Urothelium cell line (cell line): ENCODE data around the gene SGIP1.

Experiments used
- DNase-seq: peaks from one replicate; pipeline ENCODE4 v3.0.0; 2011; ENCODE audit warnings: low spot score, mixed read lengths
- FAIRE-seq: peaks from 2 replicates; lab custom pipeline; 2011; peaks lifted over from hg19 to GRCh38; lab: Jason Lieb, UNC

Gene SGIP1

GRCh38 chr1:66671455-66671854 lies 137.5 kb downstream of the SGIP1 start:
- FAIRE-seq (no peak), DNase-seq (no peak)

- peak; percentile 13 for DNase-seq
- no peak for FAIRE-seq
These were observed 142.8 kb downstream of the SGIP1 start for GRCh38 chr1:66676613-66677298.

GRCh38 chr1:66678146-66678545 lies 144.2 kb downstream of the SGIP1 start:
- no peak for FAIRE-seq

GRCh38 chr1:66679140-66679539 lies 145.2 kb downstream of the SGIP1 start:
- FAIRE-seq (no peak), DNase-seq (no peak)

More at GRCh38 chr1:66678146-66678545, 144.2 kb downstream of the SGIP1 start:
- no peak for DNase-seq

GRCh38 chr1:66681686-66682085 lies 147.7 kb downstream of the SGIP1 start:
- no peak for FAIRE-seq
- DNase-seq, result no peak

GRCh38 chr1:66682106-66682505 lies 148.2 kb downstream of the SGIP1 start:
- no peak for FAIRE-seq

GRCh38 chr1:66684353-66684752 lies 150.4 kb downstream of the SGIP1 start:
- DNase-seq (no peak), FAIRE-seq (no peak)

More at GRCh38 chr1:66682106-66682505, 148.2 kb downstream of the SGIP1 start:
- DNase-seq, result no peak

- DNase-seq (no peak), FAIRE-seq (no peak)
These were observed 151.3 kb downstream of the SGIP1 start for GRCh38 chr1:66685265-66685664.

GRCh38 chr1:66685670-66686069 lies 151.7 kb downstream of the SGIP1 start:
- FAIRE-seq (no peak), DNase-seq (no peak)

GRCh38 chr1:66686406-66686805 lies 152.5 kb downstream of the SGIP1 start:
- no peak for DNase-seq

GRCh38 chr1:66687358-66687757 lies 153.4 kb downstream of the SGIP1 start:
- FAIRE-seq (no peak), DNase-seq (no peak)

More at GRCh38 chr1:66686406-66686805, 152.5 kb downstream of the SGIP1 start:
- FAIRE-seq, result no peak

- DNase-seq (no peak), FAIRE-seq (no peak)
These were observed 156.9 kb downstream of the SGIP1 start for GRCh38 chr1:66690666-66691381.

- DNase-seq (no peak), FAIRE-seq (no peak)
These were observed 158.7 kb downstream of the SGIP1 start for GRCh38 chr1:66692681-66693080.

GRCh38 chr1:66693856-66694255 lies 159.9 kb downstream of the SGIP1 start:
- FAIRE-seq (no peak), DNase-seq (no peak)

GRCh38 chr1:66695116-66695515 lies 161.2 kb downstream of the SGIP1 start:
- FAIRE-seq (no peak), DNase-seq (no peak)

- FAIRE-seq (no peak), DNase-seq (no peak)
These were observed 162.8 kb downstream of the SGIP1 start for GRCh38 chr1:66696771-66697170.

GRCh38 chr1:66699213-66699612 lies 165.3 kb downstream of the SGIP1 start:
- FAIRE-seq (no peak), DNase-seq (no peak)

GRCh38 chr1:66704177-66704875 lies 170.4 kb downstream of the SGIP1 start:
- no peak for FAIRE-seq
- no peak for DNase-seq

GRCh38 chr1:66705110-66705509 lies 171.2 kb downstream of the SGIP1 start:
- FAIRE-seq (no peak), DNase-seq (no peak)

GRCh38 chr1:66711420-66711819 lies 177.5 kb downstream of the SGIP1 start:
- FAIRE-seq (no peak), DNase-seq (no peak)

- DNase-seq (no peak), FAIRE-seq (no peak)
These were observed 178.9 kb downstream of the SGIP1 start for GRCh38 chr1:66712839-66713238.

GRCh38 chr1:66723985-66724384 lies 190.0 kb downstream of the SGIP1 start:
- no peak for DNase-seq
- FAIRE-seq, result no peak
